Measurements from ENCODE around the gene LRRC19.

LRRC19 gene

DNA sequence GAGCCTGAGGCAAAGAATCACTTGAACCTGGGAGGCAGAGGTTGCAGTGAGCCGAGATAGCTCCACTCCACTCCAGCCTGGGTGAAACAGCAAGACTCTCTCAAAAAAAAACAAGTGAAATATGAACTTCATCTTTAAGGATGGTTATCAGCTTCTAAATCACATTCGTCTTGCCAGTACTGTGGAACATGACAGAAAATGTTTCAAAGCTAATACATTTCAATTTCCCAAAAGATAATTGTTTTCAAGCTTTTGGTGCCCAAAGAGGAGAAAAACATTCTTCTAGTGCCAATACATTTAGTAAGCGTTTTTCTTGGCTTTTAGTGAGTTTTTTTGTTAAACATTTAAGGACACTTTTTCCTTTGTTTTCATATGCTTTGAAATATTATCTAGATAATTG lies 53.7 kb downstream of the LRRC19 start:
- no peak for TF ChIP-seq FOXP2 (optimal IDR thresholded peaks at IDR 0.05; ENCODE audit: borderline replicate concordance, extremely low read depth, extremely low read length, insufficient read depth)
- TF ChIP-seq POLR2AphosphoS5 (IDR thresholded peaks at IDR 0.05; ENCODE audit: low read depth, low read length), result no peak
- TF ChIP-seq, protein P1, sequence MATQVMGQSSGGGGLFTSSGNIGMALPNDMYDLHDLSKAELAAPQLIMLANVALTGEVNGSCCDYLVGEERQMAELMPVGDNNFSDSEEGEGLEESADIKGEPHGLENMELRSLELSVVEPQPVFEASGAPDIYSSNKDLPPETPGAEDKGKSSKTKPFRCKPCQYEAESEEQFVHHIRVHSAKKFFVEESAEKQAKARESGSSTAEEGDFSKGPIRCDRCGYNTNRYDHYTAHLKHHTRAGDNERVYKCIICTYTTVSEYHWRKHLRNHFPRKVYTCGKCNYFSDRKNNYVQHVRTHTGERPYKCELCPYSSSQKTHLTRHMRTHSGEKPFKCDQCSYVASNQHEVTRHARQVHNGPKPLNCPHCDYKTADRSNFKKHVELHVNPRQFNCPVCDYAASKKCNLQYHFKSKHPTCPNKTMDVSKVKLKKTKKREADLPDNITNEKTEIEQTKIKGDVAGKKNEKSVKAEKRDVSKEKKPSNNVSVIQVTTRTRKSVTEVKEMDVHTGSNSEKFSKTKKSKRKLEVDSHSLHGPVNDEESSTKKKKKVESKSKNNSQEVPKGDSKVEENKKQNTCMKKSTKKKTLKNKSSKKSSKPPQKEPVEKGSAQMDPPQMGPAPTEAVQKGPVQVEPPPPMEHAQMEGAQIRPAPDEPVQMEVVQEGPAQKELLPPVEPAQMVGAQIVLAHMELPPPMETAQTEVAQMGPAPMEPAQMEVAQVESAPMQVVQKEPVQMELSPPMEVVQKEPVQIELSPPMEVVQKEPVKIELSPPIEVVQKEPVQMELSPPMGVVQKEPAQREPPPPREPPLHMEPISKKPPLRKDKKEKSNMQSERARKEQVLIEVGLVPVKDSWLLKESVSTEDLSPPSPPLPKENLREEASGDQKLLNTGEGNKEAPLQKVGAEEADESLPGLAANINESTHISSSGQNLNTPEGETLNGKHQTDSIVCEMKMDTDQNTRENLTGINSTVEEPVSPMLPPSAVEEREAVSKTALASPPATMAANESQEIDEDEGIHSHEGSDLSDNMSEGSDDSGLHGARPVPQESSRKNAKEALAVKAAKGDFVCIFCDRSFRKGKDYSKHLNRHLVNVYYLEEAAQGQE (IDR thresholded peaks at IDR 0.05; ENCODE audit: insufficient read depth in 1 of 2, low read depth in 2 of 2, low read length in 2 of 2), result no peak
- no peak for TF ChIP-seq TAF1 (IDR thresholded peaks at IDR 0.05; ENCODE audit: borderline replicate concordance, insufficient read depth, low read length)

DNA sequence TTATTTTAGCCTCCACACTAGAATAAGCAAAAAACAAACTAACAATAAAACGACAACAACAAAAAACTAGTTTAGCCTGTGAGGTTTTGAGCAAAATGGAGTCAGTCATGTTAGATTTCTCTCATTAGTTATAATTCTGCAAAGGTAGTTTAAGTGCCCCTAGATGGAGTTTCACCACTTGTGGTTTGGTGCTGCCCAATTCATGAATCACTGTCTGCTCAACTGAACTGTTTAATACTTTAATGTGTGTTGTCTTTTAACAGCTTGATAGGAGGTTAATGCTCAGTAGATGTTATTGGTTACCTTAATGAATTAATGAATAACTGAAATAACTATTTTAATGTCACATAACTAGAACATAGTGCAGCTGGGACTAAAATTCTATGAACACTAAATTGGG lies 55.0 kb downstream of the LRRC19 start:
- TF ChIP-seq POLR2AphosphoS5 (IDR thresholded peaks at IDR 0.05; ENCODE audit: low read depth, low read length) (no peak), TAF1 (IDR thresholded peaks at IDR 0.05; ENCODE audit: borderline replicate concordance, insufficient read depth, low read length) (no peak), SIN3A (IDR thresholded peaks at IDR 0.05; ENCODE audit: borderline replicate concordance, insufficient read depth, low read length) (no peak), FOXP2 (optimal IDR thresholded peaks at IDR 0.05; ENCODE audit: borderline replicate concordance, extremely low read depth, extremely low read length, insufficient read depth) (no peak)
- TF ChIP-seq, protein P1 (IDR thresholded peaks at IDR 0.05; ENCODE audit: insufficient read depth in 1 of 2, low read depth in 2 of 2, low read length in 2 of 2), result no peak

DNA sequence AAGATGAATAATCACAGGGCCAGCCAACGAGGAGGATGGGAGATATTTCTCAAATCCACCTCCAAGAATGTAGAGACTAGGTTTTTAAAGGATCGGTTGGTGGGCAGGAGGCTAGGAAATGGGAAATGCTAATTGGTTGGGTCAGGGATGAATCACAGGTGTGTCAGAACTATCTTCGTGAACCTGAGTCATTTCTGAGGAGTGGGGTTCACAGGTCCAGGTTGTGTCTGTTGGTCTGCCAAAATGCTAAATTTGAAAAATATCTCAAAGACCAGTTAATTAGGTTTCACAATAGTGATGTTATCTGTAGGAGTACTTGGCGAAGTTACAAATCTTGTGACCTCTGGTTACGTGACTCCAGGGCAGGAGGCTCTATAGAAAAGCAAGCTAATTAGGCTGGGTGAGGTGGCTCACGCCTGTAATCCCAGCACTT lies 55.8 kb downstream of the LRRC19 start:
- TF ChIP-seq, protein P1 (IDR thresholded peaks at IDR 0.05; ENCODE audit: insufficient read depth in 1 of 2, low read depth in 2 of 2, low read length in 2 of 2), result no peak
- TF ChIP-seq SIN3A (IDR thresholded peaks at IDR 0.05; ENCODE audit: borderline replicate concordance, insufficient read depth, low read length) (no peak), POLR2AphosphoS5 (IDR thresholded peaks at IDR 0.05; ENCODE audit: low read depth, low read length) (no peak), FOXP2 (optimal IDR thresholded peaks at IDR 0.05; ENCODE audit: borderline replicate concordance, extremely low read depth, extremely low read length, insufficient read depth) (no peak), TAF1 (IDR thresholded peaks at IDR 0.05; ENCODE audit: borderline replicate concordance, insufficient read depth, low read length) (no peak)

DNA sequence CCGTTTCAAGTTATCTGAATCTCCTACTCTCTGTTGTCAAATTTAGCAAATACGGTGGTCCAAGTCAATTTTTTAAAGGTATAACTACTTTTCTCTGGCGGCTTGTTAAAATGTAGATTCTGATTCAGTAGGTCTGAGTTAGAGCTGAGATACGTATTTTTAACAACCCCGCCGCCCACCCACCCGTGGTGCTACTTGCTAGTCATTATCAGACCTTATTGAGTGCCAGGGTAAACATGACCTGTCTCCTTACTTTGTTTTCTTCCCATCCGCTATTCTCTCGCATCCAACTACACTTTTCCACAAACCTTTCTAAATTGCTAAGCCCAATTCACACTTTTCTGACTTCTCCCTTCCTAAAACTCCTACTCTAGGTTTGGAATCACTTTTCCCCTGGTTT lies 57.7 kb downstream of the LRRC19 start:
- TF ChIP-seq FOXP2 (optimal IDR thresholded peaks at IDR 0.05; ENCODE audit: borderline replicate concordance, extremely low read depth, extremely low read length, insufficient read depth) (no peak), SIN3A (IDR thresholded peaks at IDR 0.05; ENCODE audit: borderline replicate concordance, insufficient read depth, low read length) (no peak), TAF1 (IDR thresholded peaks at IDR 0.05; ENCODE audit: borderline replicate concordance, insufficient read depth, low read length) (no peak), POLR2AphosphoS5 (IDR thresholded peaks at IDR 0.05; ENCODE audit: low read depth, low read length) (no peak)
- TF ChIP-seq, protein P1 (IDR thresholded peaks at IDR 0.05; ENCODE audit: insufficient read depth in 1 of 2, low read depth in 2 of 2, low read length in 2 of 2), result no peak
